ENCODE measurements around the gene ZNRF1. TPM values are rescaled to one million over a fixed set of nuclear protein-coding genes. Genes with fewer than 3 reads are reported as not detected.
A peak's percentile ranks its signal among the peaks of the same experiment; 100 is the strongest.

Gene ZNRF1
- total and polyA plus RNA-seq, 11 donors, result 12.8 to 43.3 (median 23.2) TPM

DNA sequence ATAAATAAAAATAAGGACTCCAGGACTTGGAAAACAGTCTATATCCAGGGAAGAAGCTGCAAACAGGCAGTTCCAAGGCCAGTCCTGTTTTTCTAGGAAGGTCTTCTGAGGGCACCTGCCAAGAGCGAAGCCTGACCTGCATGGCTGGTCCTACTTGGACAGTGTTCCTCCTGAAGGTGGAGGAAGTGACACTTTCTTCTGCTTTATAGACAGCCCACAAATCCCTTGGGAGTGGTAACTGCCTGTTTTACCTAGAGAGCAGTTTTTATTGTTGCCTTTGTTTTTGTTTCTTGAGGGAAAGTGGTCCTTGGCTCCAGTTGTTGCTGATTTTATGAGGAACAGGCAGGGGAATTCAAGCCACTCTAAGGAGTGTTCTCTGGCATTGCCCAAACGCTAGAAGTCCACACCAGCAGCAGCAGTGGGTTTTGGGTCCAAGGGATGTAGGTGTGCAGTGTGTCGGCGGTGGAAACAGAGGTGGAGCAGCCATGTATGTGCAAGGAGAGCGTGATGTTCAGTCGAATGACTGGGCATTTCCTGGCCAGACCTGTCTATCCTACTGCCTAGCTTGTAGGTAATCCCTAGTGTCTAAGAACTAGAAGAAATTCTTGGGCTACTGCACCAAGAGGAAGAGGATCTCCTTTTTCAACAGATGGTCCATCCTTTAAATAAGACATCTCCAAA is 82.5 kb downstream of the ZNRF1 start:
- ATAC-seq (no peak), DNase-seq (no peak)
- H3K27ac ChIP-seq, result no peak overlapping the region
- H3K27me3 ChIP-seq, result no peaks in the 10 kb centered on the region
- H3K9me3 ChIP-seq, result peaks cover 0 to 3% (median 0%) of the 10 kb centered on the region in 12 donors
- no peak overlapping the region for H3K4me3 ChIP-seq
- H3K36me3 ChIP-seq, result no peaks in the 10 kb centered on the region
- 80 to 85% (median 83%) methylated on average over 6 of the region's 6 CpGs for WGBS, 4 donors
- peaks cover 0 to 38% (median 12%) of the 10 kb centered on the region in 12 donors for H3K4me1 ChIP-seq
- intact Hi-C loops (cut with DNase I), result no loop called here
- TF ChIP-seq, protein P1, sequence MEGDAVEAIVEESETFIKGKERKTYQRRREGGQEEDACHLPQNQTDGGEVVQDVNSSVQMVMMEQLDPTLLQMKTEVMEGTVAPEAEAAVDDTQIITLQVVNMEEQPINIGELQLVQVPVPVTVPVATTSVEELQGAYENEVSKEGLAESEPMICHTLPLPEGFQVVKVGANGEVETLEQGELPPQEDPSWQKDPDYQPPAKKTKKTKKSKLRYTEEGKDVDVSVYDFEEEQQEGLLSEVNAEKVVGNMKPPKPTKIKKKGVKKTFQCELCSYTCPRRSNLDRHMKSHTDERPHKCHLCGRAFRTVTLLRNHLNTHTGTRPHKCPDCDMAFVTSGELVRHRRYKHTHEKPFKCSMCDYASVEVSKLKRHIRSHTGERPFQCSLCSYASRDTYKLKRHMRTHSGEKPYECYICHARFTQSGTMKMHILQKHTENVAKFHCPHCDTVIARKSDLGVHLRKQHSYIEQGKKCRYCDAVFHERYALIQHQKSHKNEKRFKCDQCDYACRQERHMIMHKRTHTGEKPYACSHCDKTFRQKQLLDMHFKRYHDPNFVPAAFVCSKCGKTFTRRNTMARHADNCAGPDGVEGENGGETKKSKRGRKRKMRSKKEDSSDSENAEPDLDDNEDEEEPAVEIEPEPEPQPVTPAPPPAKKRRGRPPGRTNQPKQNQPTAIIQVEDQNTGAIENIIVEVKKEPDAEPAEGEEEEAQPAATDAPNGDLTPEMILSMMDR (IDR thresholded peaks at IDR 0.05), result no peak
- no peak for TF ChIP-seq POLR2A (IDR thresholded peaks at IDR 0.05)

- ATAC-seq (no peak), DNase-seq (no peak)
- Histone ChIP-seq H3K27me3 (no peaks in the 10 kb centered on the region), H3K27ac (no peak overlapping the region), H3K4me3 (no peak overlapping the region), H3K36me3 (no peaks in the 10 kb centered on the region), H3K9me3 (no peaks in the 10 kb centered on the region), H3K4me1 (peaks cover 5 to 57% (median 33%) of the 10 kb centered on the region in 12 donors)
- 90 to 95% (median 92%) methylated on average over 5 of the region's 5 CpGs for WGBS, 4 donors
- intact Hi-C loops (cut with DNase I), result no loop called here
- TF ChIP-seq, protein P1 (IDR thresholded peaks at IDR 0.05), result no peak
- TF ChIP-seq POLR2A (IDR thresholded peaks at IDR 0.05), result no peak
Measured at GRCh38 chr16:75083813-75084212, 85.0 kb downstream of the ZNRF1 start.

DNA sequence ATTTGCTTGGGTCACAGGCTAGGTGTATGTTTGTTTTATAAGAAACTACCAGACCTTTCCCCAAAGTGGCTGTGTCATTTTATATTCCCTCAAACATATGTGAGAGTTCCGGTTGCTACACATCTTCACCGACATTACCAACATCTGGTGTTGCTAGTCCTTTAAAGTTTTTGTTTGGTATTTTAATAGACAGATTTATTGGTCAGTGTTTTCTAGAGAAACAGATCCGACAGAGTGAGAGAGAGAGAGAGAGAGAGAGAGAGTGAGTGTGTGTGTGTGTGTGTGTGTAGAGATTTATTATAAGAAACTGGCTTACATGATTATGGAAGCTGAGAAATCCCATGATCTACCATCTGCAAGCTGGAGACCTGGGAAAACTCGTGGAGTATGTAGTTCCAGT is 86.7 kb downstream of the ZNRF1 start:
- 96 to 98% (median 97%) methylated on average over 4 of the region's 4 CpGs for WGBS, 4 donors
- Histone ChIP-seq H3K4me1 (peaks cover 5 to 52% (median 36%) of the 10 kb centered on the region in 12 donors), H3K27me3 (no peaks in the 10 kb centered on the region), H3K27ac (peak overlapping the region in 1 of 12 donors; percentile 70), H3K9me3 (no peaks in the 10 kb centered on the region), H3K4me3 (no peak overlapping the region), H3K36me3 (no peaks in the 10 kb centered on the region)
- DNase-seq (no peak), ATAC-seq (no peak)
- intact Hi-C loops (cut with DNase I), result loop anchor here in 1 of 10 donors (5.0 kb wide), 1 partner anchor 33 kb away; no protein-coding TSS in a partner anchor
- TF ChIP-seq, protein P1 (IDR thresholded peaks at IDR 0.05), result no peak
- TF ChIP-seq POLR2A (IDR thresholded peaks at IDR 0.05), result no peak

DNA sequence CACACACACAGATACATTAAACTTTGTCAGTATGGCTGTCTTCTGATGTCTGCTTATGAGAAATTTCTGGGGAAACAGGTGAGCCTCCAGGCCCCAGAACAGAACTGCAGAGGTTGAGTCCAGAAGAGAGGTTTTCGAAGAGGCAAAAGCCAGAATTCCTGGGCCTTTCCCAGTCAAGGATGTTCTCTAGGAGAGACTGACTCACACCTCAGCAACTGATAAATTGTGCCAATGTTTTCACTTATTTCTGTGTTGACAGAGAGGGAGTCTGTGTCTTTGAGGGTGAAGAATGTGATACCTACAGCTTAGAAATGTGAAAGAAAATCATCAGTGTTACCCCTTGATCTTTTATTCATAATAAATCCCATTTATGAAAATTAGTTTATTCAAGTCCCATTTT is 87.5 kb downstream of the ZNRF1 start:
- Histone ChIP-seq H3K9me3 (no peaks in the 10 kb centered on the region), H3K27ac (peak overlapping the region in 1 of 12 donors; percentile 70), H3K27me3 (no peaks in the 10 kb centered on the region), H3K4me3 (no peak overlapping the region), H3K36me3 (no peaks in the 10 kb centered on the region), H3K4me1 (peaks cover 5 to 47% (median 34%) of the 10 kb centered on the region in 12 donors)
- intact Hi-C loops (cut with DNase I), result loop anchor here in 1 of 10 donors (5.0 kb wide), 1 partner anchor 34 kb away; no protein-coding TSS in a partner anchor
- 77 to 95% (median 92%) methylated on average over 1 of the region's 1 CpG for WGBS, 4 donors
- ATAC-seq (no peak), DNase-seq (no peak)
- TF ChIP-seq, protein P1 (IDR thresholded peaks at IDR 0.05), result no peak
- TF ChIP-seq POLR2A (IDR thresholded peaks at IDR 0.05), result no peak

Data from heart left ventricle (tissue), 16 donors.